HepG2 (cell line): Measurements from ENCODE around the gene ATG9A. TPM values are rescaled to one million over a fixed set of nuclear protein-coding genes. Genes with fewer than 3 reads are reported as not detected.

ENCODE experiments used
- CCAR2 ChIP-seq: fragments of 200-400 bp; formaldehyde crosslinking; optimal IDR thresholded peaks from 2 replicates; pipeline ENCODE3; 2018; ENCODE audit warnings: low read depth, mild to moderate bottlenecking, low read length, moderate library complexity
- FOXK2 ChIP-seq: fragments of 450-650 bp; IDR thresholded peaks from 2 replicates; pipeline ENCODE4 v1.6.1; 2016
- JARID2 ChIP-seq: sonication (generic); formaldehyde crosslinking; IDR thresholded peaks from 2 replicates; pipeline ENCODE4 v1.8.1; 2023; ENCODE audit warnings: missing genetic modification reagents, inconsistent platforms; ENCODE audit not compliant: insufficient replicate concordance
- LCORL ChIP-seq, 2 experiments: fragments of 450-650 bp in 1 of 2; sonication (generic) in 1 of 2; formaldehyde crosslinking in 1 of 2; IDR thresholded peaks; 2 replicates each; pipeline versions ENCODE4 v1.5.0 to v1.6.1; 2017 to 2020; ENCODE audit warnings: antibody characterized with exemption in 1 of 2, missing genetic modification reagents in 1 of 2
- REL ChIP-seq: sonication (generic); formaldehyde crosslinking; conservative IDR thresholded peaks from 2 replicates; pipeline ENCODE4 v1.8.0; 2022; ENCODE audit warnings: mild to moderate bottlenecking, missing genetic modification reagents, moderate library complexity
- SIN3A ChIP-seq: IDR thresholded peaks from 2 replicates; pipeline ENCODE4 v1.6.1; 2011; ENCODE audit warnings: low read depth, mild to moderate bottlenecking, control low read depth, low read length, borderline replicate concordance
- SIX4 ChIP-seq: sonication (generic); formaldehyde crosslinking; IDR thresholded peaks from 2 replicates; pipeline ENCODE4 v1.4.0; 2020; ENCODE audit warnings: missing genetic modification reagents
- ZFP36L1 ChIP-seq: sonication (generic); formaldehyde crosslinking; IDR thresholded peaks from 2 replicates; pipeline ENCODE4 v1.8.0; 2022; ENCODE audit warnings: mild to moderate bottlenecking, missing genetic modification reagents, moderate library complexity
- ZIK1 ChIP-seq: sonication (generic); formaldehyde crosslinking; IDR thresholded peaks from 2 replicates; pipeline ENCODE4 v1.5.0; 2020; ENCODE audit warnings: mild to moderate bottlenecking, low read depth, missing genetic modification reagents, borderline replicate concordance
- ZMYM4 ChIP-seq: sonication (generic); formaldehyde crosslinking; IDR thresholded peaks from 2 replicates; pipeline ENCODE4 v1.8.1; 2023; ENCODE audit warnings: mild to moderate bottlenecking, missing genetic modification reagents
- ZNF333 ChIP-seq: sonication (generic); formaldehyde crosslinking; IDR thresholded peaks from 2 replicates; pipeline ENCODE4 v1.4.0; 2020; ENCODE audit warnings: mild to moderate bottlenecking, missing genetic modification reagents, borderline replicate concordance
- ZNF552 ChIP-seq: sonication (generic); formaldehyde crosslinking; IDR thresholded peaks from 2 replicates; pipeline ENCODE4 v1.9.0; 2022; ENCODE audit warnings: missing genetic modification reagents, mild to moderate bottlenecking, borderline replicate concordance
- ZNF564 ChIP-seq: sonication (generic); formaldehyde crosslinking; IDR thresholded peaks from 2 replicates; pipeline ENCODE4 v1.8.1; 2023; ENCODE audit warnings: mild to moderate bottlenecking, missing genetic modification reagents
- ZNF777 ChIP-seq: sonication (generic); formaldehyde crosslinking; IDR thresholded peaks from 2 replicates; pipeline ENCODE4 v1.4.0; 2020; ENCODE audit warnings: missing genetic modification reagents
- ZNF879 ChIP-seq: sonication (generic); formaldehyde crosslinking; IDR thresholded peaks from 2 replicates; pipeline ENCODE4 v1.8.1; 2023; ENCODE audit warnings: missing genetic modification reagents
- polyA plus RNA-seq, 8 experiments: library from polyadenylated mRNA; depleted of rRNA in 3 of 8; stranded (reverse) in 7 of 8; unstranded in 1 of 8; fragments of >200 nt; fragmentation: Illumina TruSeq in 4 of 8; extraction: Trizol in 4 of 8; gene quantifications; 2 replicates each; pipeline versions ENCODE4 v1.2.1 to v1.2.3, GENCODE V29; 2011 to 2016; ENCODE audit warnings: low read depth in 4 of 8, missing spikeins in 1 of 8, mixed read lengths in 1 of 8; ENCODE audit not compliant: insufficient read depth in 1 of 8
- total RNA-seq, 5 experiments: library from RNA; depleted of rRNA; stranded (reverse); fragments of >200 nt; fragmentation: Illumina TruSeq; extraction: Trizol; gene quantifications; 2 replicates each; pipeline ENCODE4 v1.2.3, GENCODE V29; 2016; ENCODE audit warnings: low read depth in 1 of 5
- TF ChIP-seq, protein P1 (sequence below): sonication (generic); formaldehyde crosslinking; IDR thresholded peaks from 2 replicates; pipeline ENCODE4 v1.5.0; 2020; ENCODE audit warnings: mild to moderate bottlenecking, missing genetic modification reagents
- TF ChIP-seq, protein P2 (sequence below): sonication (generic); formaldehyde crosslinking; IDR thresholded peaks from 2 replicates; pipeline ENCODE4 v1.4.0; 2020; ENCODE audit warnings: missing genetic modification reagents
- TF ChIP-seq, protein P3 (sequence below), 2 experiments: sonication (generic) in 1 of 2; formaldehyde crosslinking in 1 of 2; IDR thresholded peaks; 2 replicates each; pipeline versions ENCODE4 v1.4.0 to v1.6.1; 2016 to 2020; ENCODE audit warnings: borderline replicate concordance in 1 of 2, low read depth in 1 of 2, mild to moderate bottlenecking in 1 of 2, missing genetic modification reagents in 1 of 2
- TF ChIP-seq, protein P4 (sequence below): sonication (generic); formaldehyde crosslinking; IDR thresholded peaks from 2 replicates; pipeline ENCODE4 v1.5.1; 2020; ENCODE audit warnings: missing genetic modification reagents, mild to moderate bottlenecking, borderline replicate concordance

The ATG9A gene
- total and polyA plus RNA-seq, 2 of the 13 experiments (the other 11 are each of a cell fraction or from before 2014, with no cell fraction given) = 35.0 to 131 TPM

DNA sequence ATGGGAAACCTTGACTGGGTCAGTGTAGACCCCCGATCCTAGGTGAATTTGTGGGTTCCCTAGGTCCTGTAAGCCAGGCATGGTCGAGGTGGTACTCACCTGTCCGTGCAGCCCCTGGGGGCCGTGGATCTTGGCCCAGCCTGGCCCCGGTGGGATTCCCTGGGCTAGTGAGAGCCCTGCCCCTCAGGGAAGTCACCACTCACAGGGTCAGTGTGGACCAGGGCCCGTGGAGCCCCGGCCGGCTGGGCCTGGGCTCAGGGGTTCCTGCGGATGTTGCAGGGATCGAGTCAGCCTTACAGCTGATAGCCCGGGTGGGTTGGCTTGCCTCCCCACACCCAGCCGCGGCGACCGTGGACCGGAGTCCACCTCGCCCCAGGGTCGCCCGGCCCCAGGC lies 528 bp downstream of the ATG9A start (continued):
- TF ChIP-seq REL = no peak
- TF ChIP-seq LCORL (IDR thresholded peaks at IDR 0.05) = no peak
- 0 out of 2 replicates have a peak, but pooled peaks have one; percentile 13 for TF ChIP-seq LCORL (CRISPR knock-in tag; IDR thresholded peaks at IDR 0.05)
- TF ChIP-seq ZNF552 = 0 out of 2 replicates have a peak, but pooled peaks have one; percentile 20
- 0 out of 2 replicates have a peak, but pooled peaks have one; percentile 17 for TF ChIP-seq ZNF333 (CRISPR knock-in tag)
- TF ChIP-seq FOXK2 = no peak
- TF ChIP-seq ZFP36L1 = no peak; the same call in 1 of the 2 replicates
- TF ChIP-seq JARID2 (CRISPR knock-in tag) = no peak
- peak; percentile 59; the same call in 1 of the 2 replicates for TF ChIP-seq SIN3A
- no peak for TF ChIP-seq ZNF879 (CRISPR knock-in tag)
- TF ChIP-seq CCAR2 = no peak
- no peak for TF ChIP-seq ZNF777 (CRISPR knock-in tag)
- TF ChIP-seq, protein P1, sequence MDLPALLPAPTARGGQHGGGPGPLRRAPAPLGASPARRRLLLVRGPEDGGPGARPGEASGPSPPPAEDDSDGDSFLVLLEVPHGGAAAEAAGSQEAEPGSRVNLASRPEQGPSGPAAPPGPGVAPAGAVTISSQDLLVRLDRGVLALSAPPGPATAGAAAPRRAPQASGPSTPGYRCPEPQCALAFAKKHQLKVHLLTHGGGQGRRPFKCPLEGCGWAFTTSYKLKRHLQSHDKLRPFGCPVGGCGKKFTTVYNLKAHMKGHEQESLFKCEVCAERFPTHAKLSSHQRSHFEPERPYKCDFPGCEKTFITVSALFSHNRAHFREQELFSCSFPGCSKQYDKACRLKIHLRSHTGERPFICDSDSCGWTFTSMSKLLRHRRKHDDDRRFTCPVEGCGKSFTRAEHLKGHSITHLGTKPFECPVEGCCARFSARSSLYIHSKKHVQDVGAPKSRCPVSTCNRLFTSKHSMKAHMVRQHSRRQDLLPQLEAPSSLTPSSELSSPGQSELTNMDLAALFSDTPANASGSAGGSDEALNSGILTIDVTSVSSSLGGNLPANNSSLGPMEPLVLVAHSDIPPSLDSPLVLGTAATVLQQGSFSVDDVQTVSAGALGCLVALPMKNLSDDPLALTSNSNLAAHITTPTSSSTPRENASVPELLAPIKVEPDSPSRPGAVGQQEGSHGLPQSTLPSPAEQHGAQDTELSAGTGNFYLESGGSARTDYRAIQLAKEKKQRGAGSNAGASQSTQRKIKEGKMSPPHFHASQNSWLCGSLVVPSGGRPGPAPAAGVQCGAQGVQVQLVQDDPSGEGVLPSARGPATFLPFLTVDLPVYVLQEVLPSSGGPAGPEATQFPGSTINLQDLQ = peak; percentile 69; the same call in 1 of the 2 replicates
- TF ChIP-seq, protein P2, sequence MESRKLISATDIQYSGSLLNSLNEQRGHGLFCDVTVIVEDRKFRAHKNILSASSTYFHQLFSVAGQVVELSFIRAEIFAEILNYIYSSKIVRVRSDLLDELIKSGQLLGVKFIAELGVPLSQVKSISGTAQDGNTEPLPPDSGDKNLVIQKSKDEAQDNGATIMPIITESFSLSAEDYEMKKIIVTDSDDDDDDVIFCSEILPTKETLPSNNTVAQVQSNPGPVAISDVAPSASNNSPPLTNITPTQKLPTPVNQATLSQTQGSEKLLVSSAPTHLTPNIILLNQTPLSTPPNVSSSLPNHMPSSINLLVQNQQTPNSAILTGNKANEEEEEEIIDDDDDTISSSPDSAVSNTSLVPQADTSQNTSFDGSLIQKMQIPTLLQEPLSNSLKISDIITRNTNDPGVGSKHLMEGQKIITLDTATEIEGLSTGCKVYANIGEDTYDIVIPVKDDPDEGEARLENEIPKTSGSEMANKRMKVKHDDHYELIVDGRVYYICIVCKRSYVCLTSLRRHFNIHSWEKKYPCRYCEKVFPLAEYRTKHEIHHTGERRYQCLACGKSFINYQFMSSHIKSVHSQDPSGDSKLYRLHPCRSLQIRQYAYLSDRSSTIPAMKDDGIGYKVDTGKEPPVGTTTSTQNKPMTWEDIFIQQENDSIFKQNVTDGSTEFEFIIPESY (CRISPR knock-in tag) = no peak
- TF ChIP-seq, protein P3, sequence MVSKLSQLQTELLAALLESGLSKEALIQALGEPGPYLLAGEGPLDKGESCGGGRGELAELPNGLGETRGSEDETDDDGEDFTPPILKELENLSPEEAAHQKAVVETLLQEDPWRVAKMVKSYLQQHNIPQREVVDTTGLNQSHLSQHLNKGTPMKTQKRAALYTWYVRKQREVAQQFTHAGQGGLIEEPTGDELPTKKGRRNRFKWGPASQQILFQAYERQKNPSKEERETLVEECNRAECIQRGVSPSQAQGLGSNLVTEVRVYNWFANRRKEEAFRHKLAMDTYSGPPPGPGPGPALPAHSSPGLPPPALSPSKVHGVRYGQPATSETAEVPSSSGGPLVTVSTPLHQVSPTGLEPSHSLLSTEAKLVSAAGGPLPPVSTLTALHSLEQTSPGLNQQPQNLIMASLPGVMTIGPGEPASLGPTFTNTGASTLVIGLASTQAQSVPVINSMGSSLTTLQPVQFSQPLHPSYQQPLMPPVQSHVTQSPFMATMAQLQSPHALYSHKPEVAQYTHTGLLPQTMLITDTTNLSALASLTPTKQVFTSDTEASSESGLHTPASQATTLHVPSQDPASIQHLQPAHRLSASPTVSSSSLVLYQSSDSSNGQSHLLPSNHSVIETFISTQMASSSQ (IDR thresholded peaks at IDR 0.05; ENCODE audit: low read depth) = no peak
- TF ChIP-seq, protein P3 (CRISPR knock-in tag; IDR thresholded peaks at IDR 0.05; ENCODE audit: borderline replicate concordance) = peak; percentile 14; the same call in 1 of the 2 replicates
- TF ChIP-seq, protein P4, sequence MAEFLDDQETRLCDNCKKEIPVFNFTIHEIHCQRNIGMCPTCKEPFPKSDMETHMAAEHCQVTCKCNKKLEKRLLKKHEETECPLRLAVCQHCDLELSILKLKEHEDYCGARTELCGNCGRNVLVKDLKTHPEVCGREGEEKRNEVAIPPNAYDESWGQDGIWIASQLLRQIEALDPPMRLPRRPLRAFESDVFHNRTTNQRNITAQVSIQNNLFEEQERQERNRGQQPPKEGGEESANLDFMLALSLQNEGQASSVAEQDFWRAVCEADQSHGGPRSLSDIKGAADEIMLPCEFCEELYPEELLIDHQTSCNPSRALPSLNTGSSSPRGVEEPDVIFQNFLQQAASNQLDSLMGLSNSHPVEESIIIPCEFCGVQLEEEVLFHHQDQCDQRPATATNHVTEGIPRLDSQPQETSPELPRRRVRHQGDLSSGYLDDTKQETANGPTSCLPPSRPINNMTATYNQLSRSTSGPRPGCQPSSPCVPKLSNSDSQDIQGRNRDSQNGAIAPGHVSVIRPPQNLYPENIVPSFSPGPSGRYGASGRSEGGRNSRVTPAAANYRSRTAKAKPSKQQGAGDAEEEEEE (CRISPR knock-in tag) = 0 out of 2 replicates have a peak, but pooled peaks have one; percentile 23
- TF ChIP-seq SIX4 = no peak
- TF ChIP-seq ZNF564 (CRISPR knock-in tag) = peak; percentile 45; the same call in 1 of the 2 replicates
- peak; percentile 23; the same call in 1 of the 2 replicates for TF ChIP-seq ZIK1 (CRISPR knock-in tag)
- TF ChIP-seq ZMYM4 (CRISPR knock-in tag) = no peak
